K562 (cell line): ENCODE measurements around the gene ACO2. TPM values are rescaled to one million over a fixed set of nuclear protein-coding genes. Genes with fewer than 3 reads are reported as not detected.

ENCODE experiments used
- ATAC-seq: fragments of 200-7000 bp; cut with Tn5 transposase; 3 replicates; pipeline ENCODE4 v1.9.1; 2020; ENCODE audit warnings: moderate library complexity
- BruUV-seq: library from RNA; stranded (reverse); fragments of 400-500 nt; replicated peaks from 2 replicates; lab custom pipeline; 2021; lab: Mats Ljungman, UMichigan
- CTCF ChIA-PET: fragments of 300-600 bp; formaldehyde crosslinking; extraction: SDS; loops from one replicate; lab custom pipeline; 2021; ENCODE audit warnings: low intra/inter-chr PET ratio; lab: Yijun Ruan, JAX
- POLR2A ChIA-PET: fragments of 300-600, 350-650 bp; sonication (Branson Sonifier 250); formaldehyde crosslinking; extraction: SDS; loops from one replicate; lab custom pipeline; 2021; ENCODE audit warnings: antibody characterized with exemption, inconsistent platforms; lab: Yijun Ruan, JAX
- DNase-seq, 4 experiments: peaks; one replicate each; pipeline versions ENCODE4 v3.0.0 to v3.0.0-alpha.2; 2011 to 2018; ENCODE audit warnings: low spot score in 3 of 4, mixed read lengths in 3 of 4; ENCODE audit errors: extremely low read depth in 1 of 4
- FAIRE-seq: peaks from 2 replicates; lab custom pipeline; 2011; peaks lifted over from hg19 to GRCh38; lab: Jason Lieb, UNC
- H2AFZ ChIP-seq: 2 replicates; pipeline ENCODE4 v1.6.0; 2011; ENCODE audit warnings: low read depth, low read length, control low read depth, inconsistent platforms
- H3K27ac ChIP-seq: fragments of 200-600 bp; 3 replicates; pipeline ENCODE4 v1.8.0; 2011; ENCODE audit warnings: low read depth, mild to moderate bottlenecking, control low read depth, inconsistent platforms, low read length, moderate library complexity, mixed read lengths; ENCODE audit errors: extremely low read depth
- H3K27me3 ChIP-seq, 2 experiments: fragments of 300-600 bp in 1 of 2; 2 replicates in 1 of 2; 3 replicates in 1 of 2; pipeline versions ENCODE4 v1.6.0 to v1.8.0; 2011; ENCODE audit warnings: inconsistent platforms in 2 of 2, low read length in 2 of 2, mild to moderate bottlenecking in 1 of 2, mixed read lengths in 1 of 2, moderate library complexity in 1 of 2; ENCODE audit not compliant: control insufficient read depth in 2 of 2, insufficient read depth in 2 of 2
- H3K36me3 ChIP-seq: fragments of 300-600 bp; 3 replicates; pipeline ENCODE4 v1.8.0; 2011; ENCODE audit warnings: mild to moderate bottlenecking, low read length, inconsistent platforms; ENCODE audit not compliant: control insufficient read depth, insufficient read depth
- H3K4me1 ChIP-seq, 2 experiments: fragments of 200-600 bp in 1 of 2; replicated peaks in 1 of 2; 2 replicates in 1 of 2; 3 replicates in 1 of 2; pipeline versions ENCODE4 v1.5.1 to v1.8.0; 2011; ENCODE audit warnings: inconsistent platforms in 2 of 2, low read length in 2 of 2, mild to moderate bottlenecking in 1 of 2, mixed read lengths in 1 of 2, moderate library complexity in 1 of 2; ENCODE audit not compliant: control insufficient read depth in 2 of 2, insufficient read depth in 2 of 2
- H3K4me2 ChIP-seq: 2 replicates; pipeline ENCODE4 v1.6.1; 2011; ENCODE audit warnings: low read length, control low read depth, inconsistent platforms, mixed read lengths; ENCODE audit not compliant: insufficient read depth
- H3K4me3 ChIP-seq: fragments of 200-600 bp; sonication (generic), shearing (Covaris generic); 2 replicates; pipeline ENCODE4 v1.5.1; 2016; ENCODE audit warnings: control low read depth, inconsistent platforms
- H3K79me2 ChIP-seq: fragments of 200-600 bp; 3 replicates; pipeline ENCODE4 v1.8.0; 2011; ENCODE audit warnings: low read length, inconsistent platforms; ENCODE audit not compliant: control insufficient read depth, insufficient read depth
- H3K9ac ChIP-seq, 2 experiments: 2 replicates each; pipeline versions ENCODE4 v1.6.0 to v1.6.1; 2011; ENCODE audit warnings: low read depth in 2 of 2, low read length in 2 of 2, control low read depth in 1 of 2, inconsistent platforms in 1 of 2, mild to moderate bottlenecking in 1 of 2, mixed read lengths in 1 of 2; ENCODE audit not compliant: insufficient read depth in 1 of 2
- H3K9me1 ChIP-seq: one replicate; pipeline ENCODE4 v1.6.0; 2011; ENCODE audit warnings: inconsistent platforms, mild to moderate bottlenecking, low read length, moderate library complexity; ENCODE audit not compliant: control insufficient read depth, insufficient read depth
- H3K9me3 ChIP-seq: replicated peaks from 2 replicates; pipeline ENCODE4 v1.5.1; 2011; ENCODE audit warnings: low read depth, low read length, inconsistent platforms; ENCODE audit not compliant: control insufficient read depth, insufficient read depth
- H4K20me1 ChIP-seq: replicated peaks from 2 replicates; pipeline ENCODE4 v1.6.1; 2011; ENCODE audit warnings: low read length, inconsistent platforms, mixed read lengths; ENCODE audit not compliant: control insufficient read depth, insufficient read depth
- BRF1 ChIP-seq: IDR thresholded peaks from 3 replicates; pipeline ENCODE4 v1.6.1; 2011; ENCODE audit warnings: borderline replicate concordance, mild to moderate bottlenecking; ENCODE audit not compliant: insufficient read length; ENCODE audit errors: extremely low read depth
- CBFB ChIP-seq: sonication (generic); formaldehyde crosslinking; IDR thresholded peaks from 2 replicates; pipeline ENCODE4 v1.4.0; 2020; ENCODE audit warnings: mild to moderate bottlenecking, missing genetic modification reagents
- CREB3L1 ChIP-seq: fragments of 450-650 bp; IDR thresholded peaks from 2 replicates; pipeline ENCODE4 v1.6.1; 2014; ENCODE audit warnings: low read depth, mild to moderate bottlenecking, moderate library complexity, borderline replicate concordance
- CSDE1 ChIP-seq, 2 experiments: fragments of 450-650 bp; IDR thresholded peaks; 2 replicates each; pipeline ENCODE4 v1.6.1; 2016; ENCODE audit warnings: mild to moderate bottlenecking in 1 of 2
- DPF2 ChIP-seq: fragments of 450-650 bp; IDR thresholded peaks from 2 replicates; pipeline ENCODE4 v1.6.1; 2016
- E2F8 ChIP-seq: fragments of 450-650 bp; IDR thresholded peaks from 2 replicates; pipeline ENCODE4 v1.7.1; 2018; ENCODE audit warnings: mild to moderate bottlenecking, low read depth; ENCODE audit not compliant: partially characterized antibody
- EGR1 ChIP-seq: fragments of 450-650 bp; conservative IDR thresholded peaks from 2 replicates; pipeline ENCODE4 v1.6.1; 2017; ENCODE audit warnings: mild to moderate bottlenecking
- SUPT5H ChIP-seq: fragments of 450-650 bp; IDR thresholded peaks from 2 replicates; pipeline ENCODE4 v1.6.1; 2016
- TFE3 ChIP-seq: fragments of 450-650 bp; formaldehyde crosslinking; IDR thresholded peaks from 2 replicates; pipeline ENCODE4 v1.4.0; 2020; ENCODE audit warnings: mild to moderate bottlenecking, mixed read lengths
- TSC22D4 ChIP-seq: fragments of 450-650 bp; IDR thresholded peaks from 2 replicates; pipeline ENCODE4 v1.6.1; 2016; ENCODE audit warnings: missing genetic modification characterization, missing biosample characterization, control low read depth
- TSHZ1 ChIP-seq: fragments of 250-450 bp; sonication (Bioruptor Pico); IDR thresholded peaks from 2 replicates; pipeline ENCODE4 v1.4.0; 2020; ENCODE audit warnings: mild to moderate bottlenecking, moderate library complexity
- YBX1 ChIP-seq: fragments of 450-650 bp; IDR thresholded peaks from 2 replicates; pipeline ENCODE4 v1.7.1; 2016; ENCODE audit warnings: mild to moderate bottlenecking
- ZBED1 ChIP-seq: IDR thresholded peaks from 2 replicates; pipeline ENCODE4 v1.6.1; 2014
- ZNF165 ChIP-seq: fragments of 250-450 bp; sonication (Bioruptor Pico); IDR thresholded peaks from 2 replicates; pipeline ENCODE4 v1.4.0; 2020; ENCODE audit warnings: borderline replicate concordance
- ZNF408 ChIP-seq: fragments of 250-450 bp; sonication (Bioruptor Pico); IDR thresholded peaks from 2 replicates; pipeline ENCODE4 v1.4.0; 2020; ENCODE audit warnings: low read depth, mild to moderate bottlenecking, moderate library complexity
- ZNF561 ChIP-seq: fragments of 450-650 bp; formaldehyde crosslinking; conservative IDR thresholded peaks from 2 replicates; pipeline ENCODE4 v1.4.0; 2020; ENCODE audit warnings: mild to moderate bottlenecking, moderate library complexity
- WGBS: fragments of 100-300 bp; shearing (Covaris generic); methylation state at CpG from one replicate; pipeline ENCODE4 v1.1.6; 2016; ENCODE audit warnings: low coverage, mixed read lengths; ENCODE audit not compliant: insufficient coverage; ENCODE audit errors: missing lambda C conversion rate; 5-methylcytosine and 5-hydroxymethylcytosine counted together
- in situ Hi-C: fragments of 300-500 bp; cut with MboI; formaldehyde crosslinking; loops from 4 replicates; pipeline ENCODE4 v1.15.0; 2018; ENCODE audit warnings: inconsistent platforms, mixed read lengths
- intact Hi-C: fragments of 100-400 bp; cut with micrococcal nuclease; formaldehyde crosslinking; loops from 2 replicates; pipeline ENCODE4 v1.14.2; 2022
- polyA plus RNA-seq, 8 experiments: library from polyadenylated mRNA; depleted of rRNA in 4 of 8; stranded (reverse) in 5 of 8; unstranded in 3 of 8; fragments of >200 nt; fragmentation: Nextera tagmentation in 2 of 8; fragmentation: Illumina TruSeq in 1 of 8; extraction: Ambion mirVana in 2 of 8; extraction: Trizol in 1 of 8; gene quantifications; 2 replicates each; pipeline versions ENCODE4 v1.2.1 to v1.2.3, GENCODE V29; 2011 to 2014; ENCODE audit warnings: inconsistent platforms in 1 of 8, missing spikeins in 1 of 8
- total RNA-seq, 7 experiments: library from RNA; depleted of rRNA in 6 of 7; stranded (reverse); fragments of >200 nt in 6 of 7; fragmentation: Illumina TruSeq in 2 of 7; extraction: Trizol in 2 of 7; gene quantifications; 2 replicates each; pipeline versions ENCODE4 v1.2.1 to v1.2.3, GENCODE V29; 2011 to 2021; ENCODE audit warnings: low replicate concordance in 1 of 7

Gene ACO2
- total and polyA plus RNA-seq, 9 of the 15 experiments (the other 6 are each of a cell fraction or from before 2014, with no cell fraction given), result 16.2 to 119 (median 43.2) TPM

GRCh38 chr22:41429951-41430332 is 39.0 kb upstream of the ACO2 start:
- BruUV-seq, result no TSS peak
- TF ChIP-seq ZNF165 (no peak), EGR1 (no peak), CREB3L1 (no peak), TSHZ1 (CRISPR knock-in tag) (no peak), TFE3 (CRISPR knock-in tag) (no peak), TSC22D4 (no peak), CBFB (no peak), E2F8 (no peak), BRF1 (no peak), CSDE1 (IDR thresholded peaks at IDR 0.05) (no peak), ZNF408 (no peak), ZNF561 (CRISPR knock-in tag) (no peak), DPF2 (no peak), YBX1 (no peak), ZBED1 (no peak), SUPT5H (no peak)

More at GRCh38 chr22:41429951-41430332, 39.0 kb upstream of the ACO2 start:
- no peak for DNase-seq
- Histone ChIP-seq H3K9ac (no peak overlapping the region), H3K27me3 (no peaks in the 10 kb centered on the region), H2AFZ (no peak overlapping the region), H3K9me1 (no peaks in the 10 kb centered on the region), H3K9me3 (no peaks in the 10 kb centered on the region), H3K79me2 (no peaks in the 10 kb centered on the region), H3K4me2 (no peak overlapping the region), H3K27ac (no peak overlapping the region), H3K4me1 (peaks cover 0 to 3% of the 10 kb centered on the region in 2 experiments; a peak in 1 of 5 replicates), H3K36me3 (peaks cover 10% of the 10 kb centered on the region; the same call in 2 of the 3 replicates), H4K20me1 (no peaks in the 10 kb centered on the region), H3K4me3 (no peak overlapping the region)
- CTCF ChIA-PET, result no interaction called here
- POLR2A ChIA-PET, result no interaction called here
- FAIRE-seq, result no peak
- no peak for ATAC-seq
- WGBS, result 93% methylated on average over 2 of the region's 8 CpGs
- in situ Hi-C loops (no loop called here), intact Hi-C loops (no loop called here)
